Islet precursor cell (in vitro differentiated cells): ENCODE data around the gene ANAPC2.

Source experiments
- DNase-seq: peaks from one replicate; pipeline ENCODE4 v3.0.0-alpha.2; 2018

Gene ANAPC2

GRCh38 chr9:137227054-137227852 lies 38.9 kb upstream of the ANAPC2 start, which contains the start of gene RNF224:
RNF224 (plus strand) TSS chr9:137227502; CDS start chr9:137228336, 834 bp downstream.
- peak; percentile 90 for DNase-seq

GRCh38 chr9:137226338-137227053 lies 38.1 kb upstream of the ANAPC2 start:
- DNase-seq: peak; percentile 82

GRCh38 chr9:137225699-137226331 lies 37.5 kb upstream of the ANAPC2 start:
- no peak for DNase-seq

- no peak for DNase-seq
These were observed 36.7 kb upstream of the ANAPC2 start, which contains the start of gene CYSRT1 for GRCh38 chr9:137224830-137225694. CYSRT1 (plus strand) TSS chr9:137225174; CDS start chr9:137225622, 448 bp downstream.

- DNase-seq: peak; percentile 98
These were observed 35.0 kb upstream of the ANAPC2 start for GRCh38 chr9:137223078-137223970.

GRCh38 chr9:137222190-137223077 lies 34.1 kb upstream of the ANAPC2 start, which contains the start of gene RNF208:
RNF208 (minus strand) TSS chr9:137222240; CDS start chr9:137221212, 1,028 bp downstream.
- no peak for DNase-seq

- DNase-seq: no peak
These were observed 33.2 kb upstream of the ANAPC2 start for GRCh38 chr9:137221506-137222111.

GRCh38 chr9:137221095-137221505 lies 32.7 kb upstream of the ANAPC2 start:
- no peak for DNase-seq

- DNase-seq: no peak
These were observed 32.1 kb upstream of the ANAPC2 start for GRCh38 chr9:137220317-137221094.

- DNase-seq: no peak
These were observed 31.5 kb upstream of the ANAPC2 start for GRCh38 chr9:137219757-137220316.

- peak; percentile 84 for DNase-seq
These were observed 30.5 kb upstream of the ANAPC2 start for GRCh38 chr9:137218754-137219271.

- DNase-seq: no peak
These were observed 29.9 kb upstream of the ANAPC2 start for GRCh38 chr9:137218212-137218753.

GRCh38 chr9:137217276-137218211 lies 29.2 kb upstream of the ANAPC2 start:
- peak; percentile 87 for DNase-seq

- no peak for DNase-seq
These were observed 28.0 kb upstream of the ANAPC2 start for GRCh38 chr9:137216188-137216965.

GRCh38 chr9:137215196-137215986 lies 27.0 kb upstream of the ANAPC2 start:
- DNase-seq: no peak
